HL-60 (cell line): ENCODE measurements around the gene COPG1.

Experiments
- DNase-seq, 2 experiments: peaks; one replicate each; pipeline ENCODE4 v3.0.0-alpha.2; 2010 to 2020; ENCODE audit warnings: low read depth in 1 of 2, low spot score in 1 of 2
- H3K27ac ChIP-seq: fragments of 250-450 bp; sonication (Bioruptor Pico); replicated peaks from 2 replicates; pipeline ENCODE4 v1.5.1; 2020; ENCODE audit warnings: mild to moderate bottlenecking, moderate library complexity
- H3K27me3 ChIP-seq: fragments of 250-450 bp; sonication (Bioruptor Pico); 2 replicates; pipeline ENCODE4 v1.5.1; 2021; ENCODE audit warnings: mild to moderate bottlenecking, moderate library complexity; ENCODE audit not compliant: insufficient read depth, poor library complexity, severe bottlenecking
- H3K4me3 ChIP-seq: replicated peaks from 2 replicates; pipeline ENCODE4 v1.5.1; 2011; ENCODE audit warnings: mild to moderate bottlenecking, control low read depth, low read length; ENCODE audit not compliant: insufficient read depth
- GABPA ChIP-seq: IDR thresholded peaks from 2 replicates; pipeline ENCODE4 v1.6.1; 2012; ENCODE audit warnings: low read depth
- POLR2AphosphoS5 ChIP-seq: IDR thresholded peaks from 2 replicates; pipeline ENCODE4 v1.6.1; 2012; ENCODE audit warnings: low read depth
- SPI1 ChIP-seq: IDR thresholded peaks from 2 replicates; pipeline ENCODE4 v1.6.1; 2012; ENCODE audit warnings: low read depth, mild to moderate bottlenecking, borderline replicate concordance
- TF ChIP-seq, protein P1 (sequence below): IDR thresholded peaks from one replicate; pipeline ENCODE4 v1.5.1; 2011; ENCODE audit warnings: low read length, control low read depth, inconsistent platforms; ENCODE audit not compliant: insufficient read depth
- TF ChIP-seq, protein P2 (sequence below): IDR thresholded peaks from 2 replicates; pipeline ENCODE4 v1.6.1; 2012; ENCODE audit warnings: low read depth; ENCODE audit not compliant: insufficient replicate concordance

Gene COPG1

DNA sequence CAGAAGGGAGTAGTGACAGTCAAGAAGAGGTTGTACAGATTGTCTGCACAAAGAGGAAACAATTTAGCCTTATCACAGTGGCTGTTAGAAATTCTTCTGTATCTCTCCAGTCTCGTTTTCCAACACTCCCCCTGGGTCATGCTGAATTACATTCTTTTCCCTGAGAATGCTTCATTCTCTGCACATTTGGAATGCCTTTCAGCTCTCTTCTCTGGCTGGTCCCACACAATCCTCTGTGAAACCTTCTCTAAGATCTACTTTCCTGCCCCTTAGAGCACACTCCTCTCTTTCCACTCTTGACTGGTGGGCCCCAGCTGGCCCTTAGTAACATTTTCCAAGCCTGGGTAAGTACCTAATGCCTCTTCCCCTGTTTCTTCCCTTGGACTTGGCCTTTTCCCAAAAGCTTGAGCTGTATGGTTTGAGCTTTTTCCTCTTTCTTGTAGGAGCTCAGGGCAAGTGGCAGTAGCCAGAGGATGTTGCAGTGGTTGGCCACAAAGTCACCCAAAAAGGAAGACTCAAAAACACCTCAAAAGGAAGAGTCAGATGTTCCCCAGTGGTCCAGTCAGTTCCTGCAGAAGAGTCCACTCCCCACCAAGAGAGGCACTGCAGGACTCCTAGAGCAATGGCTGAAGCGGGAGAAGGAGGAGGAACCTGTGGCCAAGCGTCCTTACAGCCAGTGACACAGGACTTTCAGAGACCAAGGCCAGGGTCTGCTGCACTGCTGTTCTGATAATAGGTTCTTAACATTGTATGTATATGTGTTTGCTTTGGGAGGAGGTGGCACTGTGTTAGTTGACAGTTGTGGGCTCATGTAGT is 54.9 kb downstream of the COPG1 start:
- H3K27ac ChIP-seq = peak overlapping the region; percentile 25
- DNase-seq = peak in 1 of 2 experiments; percentile 55
- no peaks in the 10 kb centered on the region for H3K27me3 ChIP-seq
- TF ChIP-seq POLR2AphosphoS5 (no peak), GABPA (no peak), SPI1 (no peak)
- TF ChIP-seq, protein P1, sequence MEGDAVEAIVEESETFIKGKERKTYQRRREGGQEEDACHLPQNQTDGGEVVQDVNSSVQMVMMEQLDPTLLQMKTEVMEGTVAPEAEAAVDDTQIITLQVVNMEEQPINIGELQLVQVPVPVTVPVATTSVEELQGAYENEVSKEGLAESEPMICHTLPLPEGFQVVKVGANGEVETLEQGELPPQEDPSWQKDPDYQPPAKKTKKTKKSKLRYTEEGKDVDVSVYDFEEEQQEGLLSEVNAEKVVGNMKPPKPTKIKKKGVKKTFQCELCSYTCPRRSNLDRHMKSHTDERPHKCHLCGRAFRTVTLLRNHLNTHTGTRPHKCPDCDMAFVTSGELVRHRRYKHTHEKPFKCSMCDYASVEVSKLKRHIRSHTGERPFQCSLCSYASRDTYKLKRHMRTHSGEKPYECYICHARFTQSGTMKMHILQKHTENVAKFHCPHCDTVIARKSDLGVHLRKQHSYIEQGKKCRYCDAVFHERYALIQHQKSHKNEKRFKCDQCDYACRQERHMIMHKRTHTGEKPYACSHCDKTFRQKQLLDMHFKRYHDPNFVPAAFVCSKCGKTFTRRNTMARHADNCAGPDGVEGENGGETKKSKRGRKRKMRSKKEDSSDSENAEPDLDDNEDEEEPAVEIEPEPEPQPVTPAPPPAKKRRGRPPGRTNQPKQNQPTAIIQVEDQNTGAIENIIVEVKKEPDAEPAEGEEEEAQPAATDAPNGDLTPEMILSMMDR = no peak
- TF ChIP-seq, protein P2, sequence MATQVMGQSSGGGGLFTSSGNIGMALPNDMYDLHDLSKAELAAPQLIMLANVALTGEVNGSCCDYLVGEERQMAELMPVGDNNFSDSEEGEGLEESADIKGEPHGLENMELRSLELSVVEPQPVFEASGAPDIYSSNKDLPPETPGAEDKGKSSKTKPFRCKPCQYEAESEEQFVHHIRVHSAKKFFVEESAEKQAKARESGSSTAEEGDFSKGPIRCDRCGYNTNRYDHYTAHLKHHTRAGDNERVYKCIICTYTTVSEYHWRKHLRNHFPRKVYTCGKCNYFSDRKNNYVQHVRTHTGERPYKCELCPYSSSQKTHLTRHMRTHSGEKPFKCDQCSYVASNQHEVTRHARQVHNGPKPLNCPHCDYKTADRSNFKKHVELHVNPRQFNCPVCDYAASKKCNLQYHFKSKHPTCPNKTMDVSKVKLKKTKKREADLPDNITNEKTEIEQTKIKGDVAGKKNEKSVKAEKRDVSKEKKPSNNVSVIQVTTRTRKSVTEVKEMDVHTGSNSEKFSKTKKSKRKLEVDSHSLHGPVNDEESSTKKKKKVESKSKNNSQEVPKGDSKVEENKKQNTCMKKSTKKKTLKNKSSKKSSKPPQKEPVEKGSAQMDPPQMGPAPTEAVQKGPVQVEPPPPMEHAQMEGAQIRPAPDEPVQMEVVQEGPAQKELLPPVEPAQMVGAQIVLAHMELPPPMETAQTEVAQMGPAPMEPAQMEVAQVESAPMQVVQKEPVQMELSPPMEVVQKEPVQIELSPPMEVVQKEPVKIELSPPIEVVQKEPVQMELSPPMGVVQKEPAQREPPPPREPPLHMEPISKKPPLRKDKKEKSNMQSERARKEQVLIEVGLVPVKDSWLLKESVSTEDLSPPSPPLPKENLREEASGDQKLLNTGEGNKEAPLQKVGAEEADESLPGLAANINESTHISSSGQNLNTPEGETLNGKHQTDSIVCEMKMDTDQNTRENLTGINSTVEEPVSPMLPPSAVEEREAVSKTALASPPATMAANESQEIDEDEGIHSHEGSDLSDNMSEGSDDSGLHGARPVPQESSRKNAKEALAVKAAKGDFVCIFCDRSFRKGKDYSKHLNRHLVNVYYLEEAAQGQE = no peak
- H3K4me3 ChIP-seq = no peak overlapping the region

DNA sequence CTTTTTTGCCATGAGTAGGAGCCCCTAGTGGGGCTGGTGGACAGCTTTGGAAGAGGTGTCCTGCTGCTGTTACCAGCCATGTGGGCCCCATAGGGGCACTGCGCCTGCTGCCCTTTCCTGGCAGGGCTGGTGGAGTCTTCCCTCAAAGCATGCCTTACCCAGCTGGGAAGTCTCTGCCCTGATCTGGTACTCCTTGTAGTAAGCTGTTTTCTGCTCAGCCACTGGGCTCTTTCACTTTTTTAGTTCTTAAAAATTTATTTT is 55.5 kb downstream of the COPG1 start:
- H3K27ac ChIP-seq = peak overlapping the region; percentile 25
- TF ChIP-seq, protein P2 = no peak
- TF ChIP-seq SPI1 (no peak), POLR2AphosphoS5 (no peak), GABPA (no peak)
- TF ChIP-seq, protein P1 = no peak
- no peak overlapping the region for H3K4me3 ChIP-seq
- no peak for DNase-seq
- no peaks in the 10 kb centered on the region for H3K27me3 ChIP-seq

DNA sequence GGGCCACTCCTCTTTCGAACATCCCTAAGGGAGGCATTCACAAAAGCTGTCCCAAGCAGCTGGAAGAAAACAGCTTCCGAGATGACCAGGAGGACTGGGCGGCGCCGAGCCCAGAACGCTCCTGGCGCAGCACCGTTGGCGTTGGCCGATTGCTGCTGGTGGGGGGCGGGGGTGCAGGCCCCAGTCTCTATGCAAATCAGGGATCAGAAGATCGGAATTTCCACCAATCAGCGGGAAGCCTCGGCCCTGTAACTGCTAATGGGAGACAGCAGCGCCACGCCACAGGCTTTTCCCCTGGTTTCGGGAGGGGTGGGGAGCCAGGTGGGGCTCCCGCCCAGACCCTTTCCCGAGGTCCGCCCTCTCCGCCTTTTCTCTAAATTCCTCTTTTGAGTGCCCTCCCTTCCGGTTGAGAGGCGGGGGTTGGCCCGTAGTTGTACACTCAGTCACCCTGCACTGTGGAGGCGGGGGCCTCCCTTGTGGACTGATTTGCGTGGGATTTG is 56.2 kb downstream of the COPG1 start:
- TF ChIP-seq, protein P2 = no peak
- TF ChIP-seq GABPA (no peak; the same call in 1 of the 2 replicates), POLR2AphosphoS5 (0 out of 2 replicates have a peak, but pooled peaks have one; percentile 15)
- peak; percentile 52 to 88 for DNase-seq
- Histone ChIP-seq H3K27ac (peak overlapping the region; percentile 25), H3K4me3 (peak overlapping the region; percentile 14), H3K27me3 (no peaks in the 10 kb centered on the region)
